WTC11 (cell line): ENCODE data around the gene GRIN2C. TPM values are rescaled to one million over a fixed set of nuclear protein-coding genes. Genes with fewer than 3 reads are reported as not detected.

Experiments
- ATAC-seq: fragments of 200-7000 bp; cut with Tn5 transposase; 2 replicates; pipeline ENCODE4 v1.10.0; 2021; ENCODE audit warnings: mild to moderate bottlenecking, moderate library complexity
- CTCF ChIA-PET: fragments of 300-600 bp; sonication (Branson Sonifier 250); formaldehyde crosslinking; loops from one replicate; lab custom pipeline; 2021; ENCODE audit warnings: antibody characterized with exemption; lab: Charles Lee
- POLR2A ChIA-PET: fragments of 350-600 bp; sonication (Branson Sonifier 250); formaldehyde crosslinking; loops from one replicate; lab custom pipeline; 2021; ENCODE audit warnings: antibody characterized with exemption; lab: Charles Lee
- DNase-seq: peaks from one replicate; pipeline ENCODE4 v3.0.0; 2021; ENCODE audit warnings: low spot score
- H3K27ac Mint-ChIP-seq: 2 replicates; pipeline ENCODE4 v1.8.0; 2021; ENCODE audit warnings: mixed read lengths
- H3K27me3 Mint-ChIP-seq: 2 replicates; pipeline ENCODE4 v1.8.0; 2021; ENCODE audit warnings: low read depth, mild to moderate bottlenecking, moderate library complexity, mixed read lengths
- H3K36me3 Mint-ChIP-seq: 2 replicates; pipeline ENCODE4 v1.8.0; 2021; ENCODE audit warnings: mixed read lengths
- H3K4me1 Mint-ChIP-seq: 2 replicates; pipeline ENCODE4 v1.8.0; 2022; ENCODE audit warnings: mixed read lengths
- H3K4me3 Mint-ChIP-seq: 2 replicates; pipeline ENCODE4 v1.8.0; 2021; ENCODE audit warnings: mild to moderate bottlenecking, moderate library complexity, mixed read lengths
- H3K9me3 Mint-ChIP-seq: 2 replicates; pipeline ENCODE4 v1.8.0; 2021; ENCODE audit warnings: mixed read lengths
- ESRRA ChIP-seq: sonication (generic); formaldehyde crosslinking; IDR thresholded peaks from 2 replicates; pipeline ENCODE4 v1.8.1; 2022; ENCODE audit warnings: mild to moderate bottlenecking, missing genetic modification reagents, borderline replicate concordance
- GRHL2 ChIP-seq: fragments of 250-450 bp; sonication (Bioruptor Pico); IDR thresholded peaks from 2 replicates; pipeline ENCODE4 v1.8.0; 2022; ENCODE audit warnings: mild to moderate bottlenecking, moderate library complexity; ENCODE audit not compliant: insufficient replicate concordance, severe bottlenecking
- GTF2I ChIP-seq: fragments of 250-450 bp; sonication (Bioruptor Pico); conservative IDR thresholded peaks from 2 replicates; pipeline ENCODE4 v1.4.0; 2021; ENCODE audit warnings: mild to moderate bottlenecking
- HMGA2 ChIP-seq: fragments of 250-450 bp; sonication (Bioruptor Pico); IDR thresholded peaks from 2 replicates; pipeline ENCODE4 v1.4.0; 2021; ENCODE audit warnings: mild to moderate bottlenecking, moderate library complexity
- IRF2 ChIP-seq: sonication (generic); formaldehyde crosslinking; IDR thresholded peaks from 2 replicates; pipeline ENCODE4 v1.8.0; 2022; ENCODE audit warnings: low read depth, missing genetic modification reagents, borderline replicate concordance
- JUN ChIP-seq: sonication (generic); formaldehyde crosslinking; IDR thresholded peaks from 2 replicates; pipeline ENCODE4 v1.8.0; 2023; ENCODE audit warnings: mild to moderate bottlenecking, missing genetic modification reagents
- KAT7 ChIP-seq: sonication (generic); formaldehyde crosslinking; IDR thresholded peaks from 2 replicates; pipeline ENCODE4 v1.8.1; 2023; ENCODE audit warnings: missing genetic modification reagents, mild to moderate bottlenecking, borderline replicate concordance
- MYBL2 ChIP-seq: sonication (generic); formaldehyde crosslinking; IDR thresholded peaks from 2 replicates; pipeline ENCODE4 v1.8.1; 2023; ENCODE audit warnings: mild to moderate bottlenecking, moderate library complexity, missing genetic modification reagents
- NFATC4 ChIP-seq: fragments of 250-450 bp; sonication (Bioruptor Pico); IDR thresholded peaks from 2 replicates; pipeline ENCODE4 v1.9.0; 2021; ENCODE audit warnings: mild to moderate bottlenecking
- OVOL2 ChIP-seq: fragments of 250-450 bp; sonication (Bioruptor Pico); IDR thresholded peaks from 2 replicates; pipeline ENCODE4 v1.9.0; 2021; ENCODE audit warnings: mild to moderate bottlenecking, borderline replicate concordance
- RORB ChIP-seq: fragments of 250-450 bp; sonication (Bioruptor Pico); IDR thresholded peaks from 2 replicates; pipeline ENCODE4 v1.9.0; 2021; ENCODE audit warnings: mild to moderate bottlenecking
- SMAD3 ChIP-seq: sonication (generic); formaldehyde crosslinking; IDR thresholded peaks from 2 replicates; pipeline ENCODE4 v1.8.0; 2022; ENCODE audit warnings: missing genetic modification reagents, mild to moderate bottlenecking, borderline replicate concordance
- SP1 ChIP-seq: sonication (generic); formaldehyde crosslinking; conservative IDR thresholded peaks from 2 replicates; pipeline ENCODE4 v1.8.1; 2022; ENCODE audit warnings: missing genetic modification reagents
- TEAD1 ChIP-seq: sonication (generic); formaldehyde crosslinking; IDR thresholded peaks from 2 replicates; pipeline ENCODE4 v1.8.0; 2022; ENCODE audit warnings: mild to moderate bottlenecking, missing genetic modification reagents
- TP53 ChIP-seq: sonication (generic); formaldehyde crosslinking; IDR thresholded peaks from 2 replicates; pipeline ENCODE4 v1.8.1; 2023; ENCODE audit warnings: mild to moderate bottlenecking, missing genetic modification reagents
- ZNF121 ChIP-seq: sonication (generic); formaldehyde crosslinking; IDR thresholded peaks from 2 replicates; pipeline ENCODE4 v1.8.0; 2023; ENCODE audit warnings: missing genetic modification reagents
- ZNF263 ChIP-seq: sonication (generic); formaldehyde crosslinking; IDR thresholded peaks from 2 replicates; pipeline ENCODE4 v1.8.1; 2022; ENCODE audit warnings: low read depth, mild to moderate bottlenecking, moderate library complexity, missing genetic modification reagents
- ZNF671 ChIP-seq: fragments of 250-450 bp; sonication (Bioruptor Pico); IDR thresholded peaks from 2 replicates; pipeline ENCODE4 v1.8.0; 2021; ENCODE audit warnings: mild to moderate bottlenecking
- total RNA-seq: library from RNA; stranded (reverse); gene quantifications from 3 replicates; pipeline ENCODE4 v1.2.3, GENCODE V29; 2021
- TF ChIP-seq, protein P1 (sequence below): sonication (generic); formaldehyde crosslinking; IDR thresholded peaks from 2 replicates; pipeline ENCODE4 v1.8.1; 2023; ENCODE audit warnings: mild to moderate bottlenecking, missing genetic modification reagents
- TF ChIP-seq, protein P2 (sequence below): sonication (generic); formaldehyde crosslinking; IDR thresholded peaks from 2 replicates; pipeline ENCODE4 v1.8.0; 2022; ENCODE audit warnings: mild to moderate bottlenecking, missing genetic modification reagents
- TF ChIP-seq, protein P3 (sequence below): sonication (generic); formaldehyde crosslinking; IDR thresholded peaks from 2 replicates; pipeline ENCODE4 v1.8.0; 2022; ENCODE audit warnings: mild to moderate bottlenecking, missing genetic modification reagents
- TF ChIP-seq, protein P4 (sequence below): sonication (generic); formaldehyde crosslinking; IDR thresholded peaks from 2 replicates; pipeline ENCODE4 v1.8.0; 2022; ENCODE audit warnings: mild to moderate bottlenecking, missing genetic modification reagents
- TF ChIP-seq, protein P5 (sequence below): sonication (generic); formaldehyde crosslinking; IDR thresholded peaks from 2 replicates; pipeline ENCODE4 v1.8.1; 2022; ENCODE audit warnings: mild to moderate bottlenecking, missing genetic modification reagents, moderate library complexity, borderline replicate concordance
- TF ChIP-seq, protein P6 (sequence below): sonication (generic); formaldehyde crosslinking; IDR thresholded peaks from 2 replicates; pipeline ENCODE4 v1.8.0; 2023; ENCODE audit warnings: missing genetic modification reagents, mild to moderate bottlenecking, borderline replicate concordance

Gene GRIN2C
- total RNA-seq, 1 experiment from 2014 or later: 0.31 TPM

DNA sequence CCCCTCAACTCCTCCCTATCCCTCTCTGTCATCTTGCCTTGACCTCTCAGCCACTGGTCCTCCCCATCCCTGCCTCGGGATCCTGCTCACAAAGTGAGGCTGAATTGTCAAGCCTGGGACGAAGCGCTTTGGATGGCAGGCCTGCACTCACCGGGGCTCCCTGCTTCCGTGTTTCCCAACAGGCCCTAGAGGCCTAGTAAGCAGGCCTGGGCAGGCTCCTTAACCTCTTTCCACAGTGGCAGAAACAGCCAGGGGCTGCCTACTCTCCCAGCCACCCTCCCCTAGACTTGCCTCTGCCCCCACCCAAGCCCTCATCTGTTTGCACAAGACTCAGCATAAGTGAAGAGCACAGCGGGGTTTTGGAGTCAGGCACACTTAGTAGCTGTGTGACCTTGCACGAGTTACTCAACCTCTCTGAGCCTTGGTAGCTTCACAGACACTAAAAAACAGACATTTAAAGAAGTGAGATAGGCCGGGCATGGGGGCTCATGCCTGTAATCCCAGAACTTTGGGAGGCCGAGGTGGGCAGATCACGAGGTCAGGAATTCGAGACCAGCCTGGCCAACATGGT is 38.8 kb upstream of the GRIN2C start:
- ChIA-PET POLR2A (no interaction called here), CTCF (interaction anchor here (2.6 kb wide), 1 partner anchor 36 kb away, joined by 15 read pairs; no protein-coding TSS in a partner anchor)
- H3K36me3 Mint-ChIP-seq: no peaks in the 10 kb centered on the region
- no peak overlapping the region for H3K27ac Mint-ChIP-seq
- TF ChIP-seq GTF2I (CRISPR knock-in tag) (no peak), SMAD3 (CRISPR knock-in tag) (no peak), SP1 (CRISPR knock-in tag) (no peak)
- TF ChIP-seq, protein P1, sequence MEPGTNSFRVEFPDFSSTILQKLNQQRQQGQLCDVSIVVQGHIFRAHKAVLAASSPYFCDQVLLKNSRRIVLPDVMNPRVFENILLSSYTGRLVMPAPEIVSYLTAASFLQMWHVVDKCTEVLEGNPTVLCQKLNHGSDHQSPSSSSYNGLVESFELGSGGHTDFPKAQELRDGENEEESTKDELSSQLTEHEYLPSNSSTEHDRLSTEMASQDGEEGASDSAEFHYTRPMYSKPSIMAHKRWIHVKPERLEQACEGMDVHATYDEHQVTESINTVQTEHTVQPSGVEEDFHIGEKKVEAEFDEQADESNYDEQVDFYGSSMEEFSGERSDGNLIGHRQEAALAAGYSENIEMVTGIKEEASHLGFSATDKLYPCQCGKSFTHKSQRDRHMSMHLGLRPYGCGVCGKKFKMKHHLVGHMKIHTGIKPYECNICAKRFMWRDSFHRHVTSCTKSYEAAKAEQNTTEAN (CRISPR knock-in tag): no peak
- ATAC-seq: no peak
- H3K4me3 Mint-ChIP-seq: no peak overlapping the region
- no peaks in the 10 kb centered on the region for H3K9me3 Mint-ChIP-seq
- peaks cover 44% of the 10 kb centered on the region for H3K27me3 Mint-ChIP-seq
- H3K4me1 Mint-ChIP-seq: peaks cover 6% of the 10 kb centered on the region; the same call in 1 of the 2 replicates
- no peak for DNase-seq

DNA sequence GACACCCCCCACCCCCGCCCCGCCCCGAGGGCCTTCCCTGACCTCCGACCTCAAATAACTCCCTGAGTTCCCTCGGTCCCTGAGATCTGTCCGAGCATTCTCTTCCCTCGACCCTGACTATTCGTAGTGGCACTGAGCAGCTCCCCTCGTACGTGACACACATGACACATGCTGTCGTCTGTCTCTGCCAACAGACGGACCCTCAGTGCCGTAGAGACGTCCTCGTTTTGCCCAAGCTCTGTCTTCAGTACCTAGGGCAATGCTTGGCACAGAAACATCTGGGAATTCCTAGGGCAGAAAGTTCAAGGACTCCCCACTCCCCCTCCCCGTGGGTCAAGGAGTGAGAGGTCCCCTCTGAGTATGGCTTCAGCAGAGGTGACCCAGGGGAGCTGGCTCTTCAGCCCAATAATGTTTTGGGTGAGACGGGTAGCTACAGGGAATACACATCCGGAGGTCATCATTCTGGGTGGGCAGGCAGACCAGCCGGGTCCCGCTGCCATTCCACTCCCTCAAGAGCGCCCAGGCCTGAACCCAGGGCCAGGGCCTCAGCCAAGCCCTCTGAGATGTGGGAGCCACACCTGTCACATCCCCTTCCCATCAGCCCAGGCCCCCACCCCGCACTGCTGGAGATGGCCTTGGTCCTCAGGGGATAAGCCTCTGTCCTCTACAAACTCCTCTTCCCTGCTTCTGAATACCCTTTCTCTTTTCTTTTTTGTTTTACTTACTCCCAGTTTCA is 34.4 kb upstream of the GRIN2C start:
- POLR2A ChIA-PET: no interaction called here
- H3K9me3 Mint-ChIP-seq: no peaks in the 10 kb centered on the region
- DNase-seq (no peak), ATAC-seq (no peak)
- H3K27me3 Mint-ChIP-seq: peaks cover 70% of the 10 kb centered on the region
- TF ChIP-seq TP53: no peak
- no peak for TF ChIP-seq ZNF121 (CRISPR knock-in tag)
- TF ChIP-seq, protein P2, sequence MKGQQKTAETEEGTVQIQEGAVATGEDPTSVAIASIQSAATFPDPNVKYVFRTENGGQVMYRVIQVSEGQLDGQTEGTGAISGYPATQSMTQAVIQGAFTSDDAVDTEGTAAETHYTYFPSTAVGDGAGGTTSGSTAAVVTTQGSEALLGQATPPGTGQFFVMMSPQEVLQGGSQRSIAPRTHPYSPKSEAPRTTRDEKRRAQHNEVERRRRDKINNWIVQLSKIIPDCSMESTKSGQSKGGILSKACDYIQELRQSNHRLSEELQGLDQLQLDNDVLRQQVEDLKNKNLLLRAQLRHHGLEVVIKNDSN (CRISPR knock-in tag): no peak
- TF ChIP-seq MYBL2 (CRISPR knock-in tag): no peak
- TF ChIP-seq, protein P3, sequence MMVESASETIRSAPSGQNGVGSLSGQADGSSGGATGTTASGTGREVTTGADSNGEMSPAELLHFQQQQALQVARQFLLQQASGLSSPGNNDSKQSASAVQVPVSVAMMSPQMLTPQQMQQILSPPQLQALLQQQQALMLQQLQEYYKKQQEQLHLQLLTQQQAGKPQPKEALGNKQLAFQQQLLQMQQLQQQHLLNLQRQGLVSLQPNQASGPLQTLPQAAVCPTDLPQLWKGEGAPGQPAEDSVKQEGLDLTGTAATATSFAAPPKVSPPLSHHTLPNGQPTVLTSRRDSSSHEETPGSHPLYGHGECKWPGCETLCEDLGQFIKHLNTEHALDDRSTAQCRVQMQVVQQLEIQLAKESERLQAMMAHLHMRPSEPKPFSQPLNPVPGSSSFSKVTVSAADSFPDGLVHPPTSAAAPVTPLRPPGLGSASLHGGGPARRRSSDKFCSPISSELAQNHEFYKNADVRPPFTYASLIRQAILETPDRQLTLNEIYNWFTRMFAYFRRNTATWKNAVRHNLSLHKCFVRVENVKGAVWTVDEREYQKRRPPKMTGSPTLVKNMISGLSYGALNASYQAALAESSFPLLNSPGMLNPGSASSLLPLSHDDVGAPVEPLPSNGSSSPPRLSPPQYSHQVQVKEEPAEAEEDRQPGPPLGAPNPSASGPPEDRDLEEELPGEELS (CRISPR knock-in tag): no peak
- TF ChIP-seq IRF2 (CRISPR knock-in tag): no peak
- TF ChIP-seq TEAD1 (CRISPR knock-in tag): no peak
- TF ChIP-seq ZNF263 (CRISPR knock-in tag): no peak
- no peak for TF ChIP-seq OVOL2 (CRISPR knock-in tag)
- no peak for TF ChIP-seq NFATC4 (CRISPR knock-in tag)
- no peak for TF ChIP-seq KAT7 (CRISPR knock-in tag)
- TF ChIP-seq GRHL2: no peak
- no peak for TF ChIP-seq ESRRA (CRISPR knock-in tag)
- TF ChIP-seq, protein P4, sequence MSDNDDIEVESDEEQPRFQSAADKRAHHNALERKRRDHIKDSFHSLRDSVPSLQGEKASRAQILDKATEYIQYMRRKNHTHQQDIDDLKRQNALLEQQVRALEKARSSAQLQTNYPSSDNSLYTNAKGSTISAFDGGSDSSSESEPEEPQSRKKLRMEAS: no peak
- TF ChIP-seq RORB: no peak
- TF ChIP-seq, protein P5, sequence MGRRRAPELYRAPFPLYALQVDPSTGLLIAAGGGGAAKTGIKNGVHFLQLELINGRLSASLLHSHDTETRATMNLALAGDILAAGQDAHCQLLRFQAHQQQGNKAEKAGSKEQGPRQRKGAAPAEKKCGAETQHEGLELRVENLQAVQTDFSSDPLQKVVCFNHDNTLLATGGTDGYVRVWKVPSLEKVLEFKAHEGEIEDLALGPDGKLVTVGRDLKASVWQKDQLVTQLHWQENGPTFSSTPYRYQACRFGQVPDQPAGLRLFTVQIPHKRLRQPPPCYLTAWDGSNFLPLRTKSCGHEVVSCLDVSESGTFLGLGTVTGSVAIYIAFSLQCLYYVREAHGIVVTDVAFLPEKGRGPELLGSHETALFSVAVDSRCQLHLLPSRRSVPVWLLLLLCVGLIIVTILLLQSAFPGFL (CRISPR knock-in tag): no peak
- no peak for TF ChIP-seq HMGA2 (CRISPR knock-in tag)
- TF ChIP-seq JUN: no peak
- no peak for TF ChIP-seq ZNF671 (CRISPR knock-in tag)
- TF ChIP-seq, protein P6, sequence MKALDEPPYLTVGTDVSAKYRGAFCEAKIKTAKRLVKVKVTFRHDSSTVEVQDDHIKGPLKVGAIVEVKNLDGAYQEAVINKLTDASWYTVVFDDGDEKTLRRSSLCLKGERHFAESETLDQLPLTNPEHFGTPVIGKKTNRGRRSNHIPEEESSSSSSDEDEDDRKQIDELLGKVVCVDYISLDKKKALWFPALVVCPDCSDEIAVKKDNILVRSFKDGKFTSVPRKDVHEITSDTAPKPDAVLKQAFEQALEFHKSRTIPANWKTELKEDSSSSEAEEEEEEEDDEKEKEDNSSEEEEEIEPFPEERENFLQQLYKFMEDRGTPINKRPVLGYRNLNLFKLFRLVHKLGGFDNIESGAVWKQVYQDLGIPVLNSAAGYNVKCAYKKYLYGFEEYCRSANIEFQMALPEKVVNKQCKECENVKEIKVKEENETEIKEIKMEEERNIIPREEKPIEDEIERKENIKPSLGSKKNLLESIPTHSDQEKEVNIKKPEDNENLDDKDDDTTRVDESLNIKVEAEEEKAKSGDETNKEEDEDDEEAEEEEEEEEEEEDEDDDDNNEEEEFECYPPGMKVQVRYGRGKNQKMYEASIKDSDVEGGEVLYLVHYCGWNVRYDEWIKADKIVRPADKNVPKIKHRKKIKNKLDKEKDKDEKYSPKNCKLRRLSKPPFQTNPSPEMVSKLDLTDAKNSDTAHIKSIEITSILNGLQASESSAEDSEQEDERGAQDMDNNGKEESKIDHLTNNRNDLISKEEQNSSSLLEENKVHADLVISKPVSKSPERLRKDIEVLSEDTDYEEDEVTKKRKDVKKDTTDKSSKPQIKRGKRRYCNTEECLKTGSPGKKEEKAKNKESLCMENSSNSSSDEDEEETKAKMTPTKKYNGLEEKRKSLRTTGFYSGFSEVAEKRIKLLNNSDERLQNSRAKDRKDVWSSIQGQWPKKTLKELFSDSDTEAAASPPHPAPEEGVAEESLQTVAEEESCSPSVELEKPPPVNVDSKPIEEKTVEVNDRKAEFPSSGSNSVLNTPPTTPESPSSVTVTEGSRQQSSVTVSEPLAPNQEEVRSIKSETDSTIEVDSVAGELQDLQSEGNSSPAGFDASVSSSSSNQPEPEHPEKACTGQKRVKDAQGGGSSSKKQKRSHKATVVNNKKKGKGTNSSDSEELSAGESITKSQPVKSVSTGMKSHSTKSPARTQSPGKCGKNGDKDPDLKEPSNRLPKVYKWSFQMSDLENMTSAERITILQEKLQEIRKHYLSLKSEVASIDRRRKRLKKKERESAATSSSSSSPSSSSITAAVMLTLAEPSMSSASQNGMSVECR (CRISPR knock-in tag): no peak
- peaks cover 6% of the 10 kb centered on the region; the same call in 1 of the 2 replicates for H3K4me1 Mint-ChIP-seq
- H3K27ac Mint-ChIP-seq: no peak overlapping the region
- peak overlapping the region; percentile 78 for H3K4me3 Mint-ChIP-seq
- no peaks in the 10 kb centered on the region for H3K36me3 Mint-ChIP-seq
- CTCF ChIA-PET: interaction anchor here (0.6 to 1.8 kb wide), 10 partner anchors 21 to 173 kb away, joined by 3 to 12 read pairs (median 4); partner anchors contain the start of genes FDXR and HID1
